H1 (cell line): ENCODE results near the gene EPHA10.

Experiments used
- GABPA ChIP-seq: IDR thresholded peaks from 2 replicates; pipeline ENCODE4 v1.6.1; 2011; ENCODE audit warnings: mild to moderate bottlenecking, low read length, moderate library complexity, borderline replicate concordance; ENCODE audit not compliant: insufficient read depth
- POLR2A ChIP-seq, 2 experiments: IDR thresholded peaks; 1 replicate in 1 of 2; 2 replicates in 1 of 2; pipeline ENCODE4 v1.6.1; 2011; ENCODE audit warnings: low read depth in 2 of 2, low read length in 2 of 2, mild to moderate bottlenecking in 2 of 2; ENCODE audit errors: control extremely low read depth in 1 of 2
- SRF ChIP-seq: IDR thresholded peaks from 2 replicates; pipeline ENCODE4 v1.6.1; 2011; ENCODE audit warnings: mild to moderate bottlenecking, low read depth, low read length, moderate library complexity
- TAF1 ChIP-seq: IDR thresholded peaks from 2 replicates; pipeline ENCODE4 v1.6.1; 2011; ENCODE audit warnings: mild to moderate bottlenecking, low read depth, low read length
- TBP ChIP-seq: IDR thresholded peaks from 2 replicates; pipeline ENCODE4 v1.6.1; 2011; ENCODE audit warnings: low read depth, low read length, improper control_type of control experiment
- YY1 ChIP-seq: IDR thresholded peaks from 2 replicates; pipeline ENCODE4 v1.6.1; 2011; ENCODE audit warnings: low read depth, mild to moderate bottlenecking, low read length
- ZNF274 ChIP-seq: IDR thresholded peaks from 2 replicates; pipeline ENCODE4 v1.7.0; 2012; ENCODE audit warnings: low read length, borderline replicate concordance; ENCODE audit errors: extremely low read depth
- TF ChIP-seq, protein P1 (sequence below), 3 experiments: IDR thresholded peaks; 1 replicate in 2 of 3; 2 replicates in 1 of 3; pipeline versions ENCODE4 v1.5.1 to v1.6.1; 2011; ENCODE audit warnings: low read length in 3 of 3, mild to moderate bottlenecking in 3 of 3, inconsistent platforms in 2 of 3, low read depth in 1 of 3, moderate library complexity in 1 of 3; ENCODE audit not compliant: insufficient read depth in 1 of 3; ENCODE audit errors: control extremely low read depth in 1 of 3
- TF ChIP-seq, protein P2 (sequence below): IDR thresholded peaks from 2 replicates; pipeline ENCODE4 v1.6.1; 2012; ENCODE audit warnings: inconsistent platforms

DNA sequence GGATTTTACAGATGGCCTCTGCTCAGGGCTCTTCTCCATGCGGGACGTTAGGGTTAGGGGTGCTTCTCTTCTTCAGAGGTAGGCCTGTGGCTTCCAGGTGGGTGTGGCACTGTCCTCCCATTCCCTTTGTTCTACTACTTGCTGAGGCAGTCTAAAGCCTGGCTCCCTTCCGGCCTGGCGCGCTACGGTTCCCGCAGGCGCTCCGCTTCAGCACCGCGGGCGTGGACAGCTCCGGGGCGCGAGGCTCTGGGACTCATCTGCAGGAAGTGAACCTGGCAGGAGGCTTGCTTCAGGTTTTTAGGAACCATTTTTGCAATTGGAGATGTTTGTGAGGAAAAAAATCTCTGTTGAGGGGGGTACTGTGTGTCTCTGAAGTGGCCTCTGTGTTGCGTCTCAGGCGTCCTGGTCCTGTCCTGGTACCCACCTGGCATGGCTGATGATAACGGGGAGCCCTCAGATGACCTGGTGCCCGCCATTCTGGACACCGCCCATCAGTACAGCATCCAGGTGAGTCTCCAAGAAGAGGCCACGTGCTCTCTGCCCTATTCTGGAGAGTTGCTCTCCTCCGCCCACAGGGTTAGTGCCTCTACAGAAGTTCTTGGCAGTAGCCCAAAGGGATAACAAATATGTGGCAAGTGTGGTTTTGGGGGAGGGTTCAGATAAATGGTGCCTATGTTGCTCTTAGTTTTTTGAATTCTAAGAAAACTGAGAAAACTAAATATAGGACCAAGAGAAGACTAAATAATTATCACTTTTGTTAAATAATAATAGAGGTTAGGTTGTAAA lies 30.6 kb upstream of the EPHA10 start:
- TF ChIP-seq TAF1 (no peak), SRF (no peak), POLR2A (IDR thresholded peaks at IDR 0.05; ENCODE audit: control extremely low read depth in 1 of 2, low read depth in 2 of 2, low read length in 2 of 2) (no peak), ZNF274 (no peak), YY1 (peak; percentile 59; the same call in 1 of the 2 replicates), GABPA (peak; percentile 82; the same call in 1 of the 2 replicates), TBP (0 out of 2 replicates have a peak, but pooled peaks have one; percentile 28)
- TF ChIP-seq, protein P1, sequence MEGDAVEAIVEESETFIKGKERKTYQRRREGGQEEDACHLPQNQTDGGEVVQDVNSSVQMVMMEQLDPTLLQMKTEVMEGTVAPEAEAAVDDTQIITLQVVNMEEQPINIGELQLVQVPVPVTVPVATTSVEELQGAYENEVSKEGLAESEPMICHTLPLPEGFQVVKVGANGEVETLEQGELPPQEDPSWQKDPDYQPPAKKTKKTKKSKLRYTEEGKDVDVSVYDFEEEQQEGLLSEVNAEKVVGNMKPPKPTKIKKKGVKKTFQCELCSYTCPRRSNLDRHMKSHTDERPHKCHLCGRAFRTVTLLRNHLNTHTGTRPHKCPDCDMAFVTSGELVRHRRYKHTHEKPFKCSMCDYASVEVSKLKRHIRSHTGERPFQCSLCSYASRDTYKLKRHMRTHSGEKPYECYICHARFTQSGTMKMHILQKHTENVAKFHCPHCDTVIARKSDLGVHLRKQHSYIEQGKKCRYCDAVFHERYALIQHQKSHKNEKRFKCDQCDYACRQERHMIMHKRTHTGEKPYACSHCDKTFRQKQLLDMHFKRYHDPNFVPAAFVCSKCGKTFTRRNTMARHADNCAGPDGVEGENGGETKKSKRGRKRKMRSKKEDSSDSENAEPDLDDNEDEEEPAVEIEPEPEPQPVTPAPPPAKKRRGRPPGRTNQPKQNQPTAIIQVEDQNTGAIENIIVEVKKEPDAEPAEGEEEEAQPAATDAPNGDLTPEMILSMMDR (IDR thresholded peaks at IDR 0.05; ENCODE audit: control extremely low read depth in 1 of 3, insufficient read depth in 1 of 3, low read depth in 1 of 3, low read length in 3 of 3), result no peak
- TF ChIP-seq, protein P2, sequence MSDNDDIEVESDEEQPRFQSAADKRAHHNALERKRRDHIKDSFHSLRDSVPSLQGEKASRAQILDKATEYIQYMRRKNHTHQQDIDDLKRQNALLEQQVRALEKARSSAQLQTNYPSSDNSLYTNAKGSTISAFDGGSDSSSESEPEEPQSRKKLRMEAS, result peak; percentile 92
